ENCODE data around the gene HCN3.

HCN3 gene

DNA sequence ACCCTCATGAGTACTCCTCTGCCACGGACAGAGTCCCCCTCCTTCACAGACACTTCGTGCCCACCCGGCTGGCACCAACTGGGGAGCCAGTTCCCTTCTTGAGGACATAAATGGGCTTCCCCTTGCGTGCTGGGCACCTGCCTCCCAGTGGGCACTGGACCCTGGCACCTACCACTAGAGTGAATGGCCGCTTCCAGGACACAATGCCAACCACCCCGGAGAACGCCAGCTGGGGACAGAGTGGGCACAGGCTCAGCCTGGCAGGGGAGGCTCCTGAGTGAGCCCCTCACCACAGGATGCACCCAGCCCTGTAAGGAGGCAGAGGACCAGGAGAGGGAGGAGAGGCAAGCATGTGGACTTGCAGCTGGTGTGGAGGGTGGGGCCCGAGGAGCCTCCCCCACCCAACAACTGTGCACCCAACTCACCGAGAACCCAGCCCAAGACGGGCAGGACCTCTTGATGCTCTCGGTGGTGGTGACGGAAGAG lies 23.0 kb upstream of the HCN3 start:
- DNase-seq (ENCODE audit: low read depth), result peak; percentile 20

DNA sequence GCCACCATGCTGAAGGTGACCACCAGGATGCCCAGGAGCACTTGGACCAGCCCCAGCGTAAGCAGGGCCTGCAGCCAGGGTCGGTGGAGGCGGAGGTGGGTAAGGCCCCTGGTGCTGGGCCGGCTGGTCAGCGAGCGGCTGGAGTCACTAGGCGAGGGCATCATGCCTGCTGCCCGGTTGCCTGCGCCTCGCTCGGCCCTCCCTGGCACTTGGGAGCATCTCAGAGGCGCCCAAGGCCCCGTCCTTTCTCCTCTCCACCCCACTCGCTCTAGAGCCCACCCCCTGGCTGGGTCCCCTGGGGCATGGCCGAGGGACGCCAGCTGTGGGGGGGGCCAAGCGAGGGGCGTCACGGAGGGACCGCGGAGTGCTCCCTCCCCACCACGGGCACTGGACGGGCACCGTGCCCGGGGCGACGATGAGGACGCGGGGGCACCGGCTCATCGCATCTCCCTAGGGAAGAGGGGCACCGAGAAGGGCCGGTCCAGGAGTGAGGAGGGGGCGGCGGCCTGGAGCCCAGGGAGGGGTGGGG lies 22.5 kb upstream of the HCN3 start:
- DNase-seq (ENCODE audit: low read depth), result no peak

DNA sequence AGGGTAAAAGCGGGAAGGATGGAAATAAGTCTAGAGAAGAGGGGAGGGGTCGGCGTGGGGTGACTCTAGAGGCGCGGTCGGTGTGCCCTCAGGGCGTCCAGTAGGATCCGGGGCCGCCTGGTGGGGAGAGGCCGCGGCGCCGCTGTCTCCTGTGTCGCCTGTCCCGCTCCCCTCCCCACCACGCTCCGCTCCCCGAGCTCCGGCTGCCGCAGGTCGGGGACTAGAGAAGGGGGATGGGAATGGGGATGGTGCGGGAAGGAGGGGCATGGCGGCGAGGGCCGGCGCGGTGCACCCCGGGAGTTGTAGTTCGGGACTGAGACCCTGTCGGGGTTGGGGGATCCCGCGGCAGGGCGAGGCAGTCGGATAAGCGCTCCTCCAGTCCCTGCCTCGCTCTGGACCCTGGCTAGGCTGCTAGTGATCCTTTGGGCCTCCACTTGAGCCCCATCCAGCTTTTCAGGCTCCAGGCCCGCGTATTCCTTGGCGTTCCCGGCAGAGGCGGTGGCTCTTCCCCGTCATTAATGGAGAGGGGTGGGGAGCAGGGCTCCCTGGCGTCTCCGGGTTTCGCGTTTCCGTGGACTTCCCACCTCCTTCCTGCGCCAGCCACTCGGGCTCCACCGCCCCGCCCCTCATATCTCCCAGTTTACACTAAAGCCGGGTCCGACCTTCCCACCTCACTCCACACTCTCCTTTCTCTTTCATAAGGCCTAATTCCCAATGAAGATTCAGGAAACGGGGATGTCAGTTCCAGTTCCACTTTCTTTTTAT lies 21.8 kb upstream of the HCN3 start, which contains the start of gene ENTREP3:
Gene ENTREP3, minus strand, starts transcription at position 241 of the 765 bp plus-strand sequence. CDS start 606 bp downstream, outside the sequence.
- peak; percentile 83 for DNase-seq (ENCODE audit: low read depth)

DNA sequence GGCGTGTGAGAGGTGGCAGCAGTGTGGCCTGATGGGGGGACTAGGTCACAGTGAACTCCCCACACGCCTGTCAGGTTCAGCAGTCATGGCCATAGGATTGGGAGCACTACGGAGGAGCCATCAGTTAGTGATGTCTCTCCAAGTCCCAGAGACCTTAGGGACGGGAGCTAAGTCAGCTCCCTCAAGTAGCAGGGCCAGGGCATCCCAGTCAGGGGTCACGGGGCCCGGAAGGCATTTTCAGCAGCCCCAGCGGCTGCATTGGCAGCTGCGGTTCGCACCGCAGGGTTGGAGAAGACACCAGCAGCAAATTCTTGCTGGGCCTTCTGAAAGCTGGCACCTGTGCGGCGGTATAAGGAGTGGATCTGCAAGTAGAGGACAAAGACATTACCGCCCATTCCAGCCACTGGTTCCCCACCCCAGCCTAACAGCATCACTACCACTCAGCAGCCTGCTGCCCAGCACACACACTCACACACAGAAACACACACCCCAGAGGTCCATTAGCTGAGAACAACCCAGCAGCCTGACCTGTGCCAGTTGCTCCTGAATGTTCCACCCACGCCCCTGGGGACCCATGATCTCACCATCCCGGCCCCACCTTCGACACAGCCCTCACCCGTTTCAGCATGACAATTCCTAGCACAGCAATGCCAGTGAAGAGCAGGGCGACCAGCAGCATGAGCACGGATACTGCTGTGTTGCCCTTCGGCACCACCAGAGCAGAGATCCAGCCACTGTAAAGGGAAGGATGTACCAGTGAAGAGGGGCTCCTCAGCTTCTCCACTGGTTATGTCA lies 21.0 kb upstream of the HCN3 start:
- DNase-seq (ENCODE audit: low read depth), result no peak

DNA sequence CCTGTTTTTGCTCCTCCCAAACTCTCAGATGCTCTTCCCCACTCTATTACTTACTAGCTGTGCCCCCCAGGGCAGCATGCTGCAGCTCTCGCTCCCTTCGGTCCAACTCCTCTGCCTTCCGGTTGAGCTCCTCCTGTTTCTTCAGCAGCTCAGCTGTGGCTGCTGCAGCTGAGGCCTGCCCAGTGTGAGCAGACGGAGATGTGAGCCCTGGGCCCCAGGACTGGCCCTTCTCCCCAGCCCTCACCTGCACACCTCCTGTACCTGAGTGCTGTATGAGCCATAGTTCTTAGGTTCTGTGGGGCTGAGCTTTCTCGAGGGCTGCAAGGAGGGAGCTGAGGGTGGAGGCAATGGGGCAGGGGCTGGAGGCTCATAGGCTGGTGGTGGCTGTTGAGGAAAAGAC lies 17.0 kb upstream of the HCN3 start:
- no peak for DNase-seq (ENCODE audit: low read depth)

DNA sequence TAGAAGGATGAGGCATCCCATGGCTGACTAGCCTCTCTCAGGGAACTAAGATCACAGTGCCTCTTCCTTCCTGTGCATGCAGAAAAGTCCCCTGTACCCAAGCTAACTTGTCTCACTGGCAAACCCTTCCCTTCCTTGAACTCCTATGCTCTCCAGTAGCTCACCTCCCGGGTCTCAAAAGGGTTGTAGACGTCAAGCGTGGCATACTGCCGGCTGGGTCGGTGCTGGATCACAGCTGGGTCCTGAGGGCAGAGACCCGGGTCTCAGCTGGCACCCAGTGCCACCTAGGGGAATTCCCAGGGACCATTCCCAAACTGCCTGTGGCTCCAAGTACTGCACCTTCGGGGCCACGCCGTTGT lies 15.8 kb upstream of the HCN3 start:
- DNase-seq (ENCODE audit: low read depth), result peak; percentile 20

DNA sequence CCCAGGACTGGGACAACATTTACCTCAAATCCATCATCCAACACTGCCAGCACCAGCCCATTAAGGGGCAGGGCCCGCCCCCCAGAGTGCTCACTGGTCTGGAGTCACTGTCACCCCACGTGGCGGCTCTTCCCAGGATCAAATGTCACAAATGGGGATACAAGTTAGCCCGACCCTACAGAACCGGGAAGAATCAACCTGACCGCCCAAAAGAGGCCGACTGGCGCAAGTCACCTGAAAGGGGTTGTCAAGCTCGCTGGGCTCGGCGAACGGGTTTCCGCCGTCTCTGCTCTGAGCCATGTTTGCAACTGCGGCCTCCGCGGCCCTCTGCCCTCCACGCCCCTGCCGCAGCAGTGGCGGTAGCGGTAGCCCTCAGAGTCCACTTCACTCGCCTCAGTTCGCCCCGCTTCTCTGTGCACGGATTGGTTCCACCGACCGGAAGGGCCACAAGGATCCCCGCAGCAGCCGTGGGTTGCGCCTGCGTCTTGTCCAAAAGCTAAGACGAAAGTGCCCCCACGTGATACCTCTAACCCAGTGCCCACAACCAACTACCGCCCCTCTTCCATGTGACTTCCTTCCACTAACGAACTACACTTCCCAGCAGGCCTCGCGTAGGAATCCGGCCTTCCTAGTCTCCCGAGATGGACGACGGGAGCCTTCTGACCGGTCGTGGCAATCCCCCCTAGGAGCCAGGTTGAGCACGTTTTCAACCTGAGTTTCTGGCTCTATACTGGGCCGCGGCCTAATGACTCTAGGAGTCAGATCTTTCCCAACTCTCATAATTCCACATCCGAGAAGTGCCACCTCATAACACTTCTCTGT lies 15.2 kb upstream of the HCN3 start, which contains the start of gene SCAMP3:
Gene SCAMP3, minus strand, starts transcription at position 509 of the 822 bp plus-strand sequence. Its CDS starts 209 bp downstream, at position 300.
- DNase-seq (ENCODE audit: low read depth), result peak; percentile 100

DNA sequence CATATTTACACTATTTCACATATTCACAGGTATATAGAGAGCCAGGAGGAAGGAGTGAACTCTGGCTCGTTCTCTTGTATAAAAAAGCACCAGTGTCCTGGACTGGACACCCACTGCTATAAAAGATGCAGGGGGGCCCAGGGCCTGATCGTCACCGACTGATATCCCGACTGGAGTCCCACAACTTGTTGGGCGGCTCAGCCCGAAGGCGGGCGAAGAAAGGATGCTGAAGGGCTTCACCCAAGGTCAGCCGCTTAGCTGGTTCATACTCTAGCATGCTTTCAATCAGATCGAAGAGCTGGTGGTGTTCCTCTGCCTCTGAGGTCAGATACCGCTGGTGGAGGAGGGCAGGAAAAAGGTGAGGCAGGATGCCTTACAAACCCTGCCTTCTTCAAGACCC lies 14.2 kb upstream of the HCN3 start:
- DNase-seq (ENCODE audit: low read depth), result no peak

DNA sequence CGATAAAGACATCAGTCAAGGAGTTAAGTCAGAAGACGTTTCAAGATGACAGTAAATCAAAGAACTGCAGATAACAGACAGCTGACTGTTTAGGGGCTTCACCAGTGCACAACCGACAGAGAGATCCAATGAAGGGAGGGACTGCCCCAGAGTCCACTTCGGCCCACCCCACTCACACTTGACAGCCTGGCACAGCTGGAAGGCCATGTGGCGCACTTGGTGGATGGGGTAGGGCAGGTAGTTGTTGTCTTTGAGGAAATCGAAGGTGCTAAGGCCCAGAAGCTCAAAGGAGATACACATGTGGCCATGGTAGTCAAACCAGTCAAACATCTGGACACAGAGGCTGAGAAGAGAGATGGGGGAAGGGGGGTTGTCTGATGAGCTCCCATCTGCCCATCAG lies 10.7 kb upstream of the HCN3 start:
- DNase-seq (ENCODE audit: low read depth), result no peak

DNA sequence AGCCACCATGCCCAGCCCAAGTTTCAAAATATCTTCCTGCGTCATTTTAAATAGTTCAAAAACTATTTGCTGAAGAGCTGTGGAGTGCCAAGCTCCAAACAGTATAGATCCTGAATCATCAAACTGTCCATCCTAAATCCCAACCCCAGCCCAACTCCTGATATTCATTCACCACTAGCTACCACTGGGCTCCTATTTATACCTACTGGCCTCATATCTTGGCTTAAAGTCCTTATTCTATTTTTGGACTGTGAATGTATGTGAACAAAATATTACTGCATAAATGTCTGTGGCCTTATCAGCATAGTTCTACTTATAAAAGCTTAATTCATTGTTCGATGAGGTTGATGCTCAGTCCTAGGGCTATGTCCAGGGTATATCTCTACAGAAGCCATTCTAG lies 9.9 kb upstream of the HCN3 start:
- no peak for DNase-seq (ENCODE audit: low read depth)

DNA sequence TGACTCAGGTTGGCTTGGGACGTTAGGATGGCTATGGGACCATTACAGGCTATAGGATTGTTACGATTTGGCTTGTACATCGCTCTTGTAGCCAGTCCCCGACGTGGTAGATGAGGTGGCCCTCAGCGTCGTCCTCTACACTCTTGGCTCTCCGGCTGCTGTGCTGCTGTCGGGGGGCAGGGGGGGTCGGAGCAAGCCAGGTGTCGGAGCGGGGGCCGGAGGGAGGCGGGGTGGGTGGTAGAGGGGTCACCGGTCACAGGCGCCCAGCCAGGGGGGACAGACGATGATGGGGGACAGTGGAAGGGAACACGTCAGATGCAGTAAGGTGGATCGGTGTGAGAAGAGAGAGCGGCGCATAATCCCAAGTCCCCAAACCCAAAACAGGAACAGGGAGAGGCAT lies 8.6 kb upstream of the HCN3 start:
- no peak for DNase-seq (ENCODE audit: low read depth)

DNA sequence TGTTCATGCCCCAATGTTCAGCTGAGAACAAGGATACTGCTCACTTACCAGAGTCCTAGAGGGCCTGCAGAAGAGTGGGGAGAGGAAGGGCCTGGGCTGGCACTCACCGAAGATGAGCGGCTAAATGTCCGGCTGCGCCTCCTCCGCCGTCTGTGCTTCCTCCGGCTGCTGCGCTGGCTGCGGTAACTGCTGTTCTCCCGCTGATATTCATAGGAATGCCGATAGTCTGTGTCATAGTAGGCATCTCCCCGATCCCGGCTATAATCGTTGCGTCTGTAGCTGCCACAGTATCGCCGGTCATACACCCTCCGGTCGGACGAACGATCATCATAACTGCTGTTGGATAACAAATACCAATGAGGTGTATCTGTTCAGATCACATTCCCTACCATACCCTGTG lies 7.9 kb upstream of the HCN3 start:
- DNase-seq (ENCODE audit: low read depth), result no peak

DNA sequence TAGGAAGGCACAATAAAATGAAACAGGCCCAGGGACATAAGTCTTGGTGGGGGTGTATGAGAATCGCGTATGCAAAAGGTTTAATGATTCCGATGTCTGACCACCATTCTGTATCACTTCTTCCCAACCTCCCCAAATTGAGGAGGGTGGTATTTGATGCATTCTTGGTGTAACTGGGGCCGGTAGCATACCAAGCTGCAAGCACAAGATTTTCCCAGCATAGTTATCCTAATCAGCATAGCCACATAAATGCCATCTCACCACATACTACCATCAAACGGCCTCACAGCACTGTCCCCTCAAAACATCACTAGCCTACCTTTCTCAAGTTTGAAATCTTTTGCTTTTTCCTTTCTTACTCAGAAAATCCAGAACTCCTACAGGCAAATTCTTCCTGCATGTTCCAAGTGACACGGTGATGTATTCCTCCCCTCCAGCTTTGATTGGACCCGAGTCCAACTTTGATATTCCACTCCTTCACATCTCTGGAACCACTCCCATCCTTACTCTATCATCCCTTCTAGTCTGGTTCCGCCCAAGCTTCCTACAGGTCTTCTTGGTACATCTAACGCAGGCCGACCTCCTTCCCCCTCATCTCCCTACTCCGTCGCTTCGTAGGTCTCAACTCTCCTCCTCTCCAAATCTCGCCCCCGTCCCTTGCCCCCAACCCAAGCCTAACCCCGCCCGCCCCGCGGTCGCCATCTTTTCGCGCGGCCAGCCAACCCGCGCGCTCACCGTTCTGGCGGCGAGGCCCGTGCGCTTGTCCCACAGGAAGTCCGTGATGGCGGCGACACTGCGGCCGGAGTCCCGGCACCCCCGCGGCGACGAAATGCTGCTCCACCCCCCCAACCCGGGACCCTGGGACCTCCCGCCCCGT lies 4.6 kb upstream of the HCN3 start:
- peak; percentile 81 for DNase-seq (ENCODE audit: low read depth)

DNA sequence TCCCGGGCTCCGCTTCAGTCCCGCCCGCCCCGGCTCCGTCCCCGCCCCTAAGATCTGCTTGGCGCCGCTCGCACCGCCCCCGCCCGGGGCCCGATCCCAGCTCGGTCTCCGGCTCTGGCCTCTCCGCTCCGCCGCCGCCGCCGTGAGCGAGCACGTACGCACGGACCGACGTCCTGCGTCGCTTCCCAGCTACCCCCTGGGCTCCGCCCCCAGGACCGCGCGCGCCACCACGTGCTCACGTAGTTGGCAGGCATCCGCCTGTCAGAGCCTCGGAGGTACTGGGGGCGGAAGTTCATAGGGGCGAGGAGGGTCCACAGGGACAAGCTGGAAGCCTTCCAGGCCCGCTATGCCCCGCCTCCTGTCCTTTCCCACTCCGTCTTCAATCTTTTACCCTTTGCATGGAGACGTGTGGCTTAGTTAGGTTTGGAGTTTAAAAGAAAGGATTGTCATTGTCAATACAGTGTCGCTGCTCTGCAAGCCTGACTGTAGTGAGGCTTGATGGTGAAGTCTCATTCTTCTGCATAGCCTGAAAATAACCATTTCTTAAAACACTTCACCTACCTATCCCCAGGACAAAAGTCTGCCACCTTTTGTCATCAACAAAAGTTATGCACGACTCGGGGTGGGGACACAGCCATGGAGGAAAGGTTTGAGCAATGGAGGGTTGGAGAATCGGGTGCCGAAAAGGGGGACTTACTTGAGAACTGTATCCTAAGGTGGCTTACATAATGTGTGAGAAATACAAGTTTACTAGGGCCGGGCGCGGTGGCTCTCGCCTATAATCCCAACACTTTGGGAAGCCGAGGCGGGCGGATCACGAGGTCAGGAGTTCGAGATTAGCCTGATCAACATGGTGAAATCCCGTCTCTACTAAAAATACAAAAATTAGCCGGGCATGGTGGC lies 3.7 kb upstream of the HCN3 start, which contains the start of gene CLK2:
Gene CLK2, minus strand, starts transcription at position 162 of the 903 bp plus-strand sequence. CDS start 2,527 bp downstream, outside the sequence.
- peak; percentile 95 for DNase-seq (ENCODE audit: low read depth)

DNA sequence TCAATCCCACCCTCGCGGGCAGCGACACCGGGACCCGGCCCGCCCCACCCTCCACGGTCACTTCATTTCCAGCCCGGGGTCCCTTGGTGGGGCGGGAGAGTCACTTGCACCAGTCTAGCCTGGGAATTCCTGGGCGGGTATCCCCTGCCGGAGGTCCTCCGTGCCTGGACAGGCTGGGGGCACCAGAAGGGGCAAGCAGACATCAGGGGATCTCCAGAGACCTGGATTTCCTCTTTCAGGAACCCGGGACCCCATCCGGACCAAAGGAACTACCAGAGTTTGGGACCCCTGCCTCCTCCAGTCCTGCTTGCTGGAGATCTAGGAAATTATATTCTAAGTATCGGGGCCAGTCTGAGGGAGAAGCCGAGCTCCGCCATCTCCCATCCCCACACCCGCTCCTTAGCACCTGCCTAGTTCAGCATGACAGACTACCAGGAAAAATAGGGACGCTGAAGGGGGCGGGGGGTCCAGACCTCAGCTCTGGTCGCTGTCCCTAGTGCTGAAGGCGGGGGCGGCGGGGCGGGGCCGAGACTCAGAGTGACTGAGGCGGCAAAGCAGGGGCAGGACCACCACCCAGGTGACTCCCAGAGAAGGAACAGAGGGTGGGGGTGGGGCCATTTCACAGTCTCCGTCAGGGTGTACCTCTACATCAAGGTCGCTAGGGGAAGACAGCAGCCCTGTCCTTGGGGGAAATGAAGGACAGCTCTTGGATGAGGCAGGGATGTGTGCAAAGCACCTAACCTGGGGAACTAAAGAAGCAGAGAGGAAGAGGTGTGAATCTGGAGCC lies 832 bp downstream of the HCN3 start:
- DNase-seq (ENCODE audit: low read depth), result peak; percentile 28

DNA sequence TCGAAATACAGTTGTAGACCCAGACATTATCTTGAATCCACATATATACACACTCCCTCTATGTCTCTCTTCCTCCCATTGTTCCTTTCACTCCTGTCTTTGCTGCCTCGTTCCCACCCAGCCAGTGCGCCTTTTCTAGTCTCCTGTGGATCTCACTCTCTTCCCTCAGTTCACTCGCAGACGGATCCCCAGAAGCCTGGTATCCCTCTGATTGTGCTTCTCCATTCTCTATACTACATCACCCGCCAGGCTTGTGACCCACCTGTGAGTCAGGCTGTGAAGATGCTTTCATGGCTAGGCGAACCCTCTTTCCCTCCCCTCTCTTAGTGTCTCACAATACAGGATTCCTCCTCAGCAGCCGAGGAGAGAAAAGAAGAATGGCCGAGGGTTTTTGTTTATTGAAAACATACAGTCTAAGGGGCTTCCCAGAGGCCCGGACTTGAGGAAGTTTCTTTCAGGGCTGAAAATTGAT lies 1.5 kb downstream of the HCN3 start:
- DNase-seq (ENCODE audit: low read depth), result no peak

DNA sequence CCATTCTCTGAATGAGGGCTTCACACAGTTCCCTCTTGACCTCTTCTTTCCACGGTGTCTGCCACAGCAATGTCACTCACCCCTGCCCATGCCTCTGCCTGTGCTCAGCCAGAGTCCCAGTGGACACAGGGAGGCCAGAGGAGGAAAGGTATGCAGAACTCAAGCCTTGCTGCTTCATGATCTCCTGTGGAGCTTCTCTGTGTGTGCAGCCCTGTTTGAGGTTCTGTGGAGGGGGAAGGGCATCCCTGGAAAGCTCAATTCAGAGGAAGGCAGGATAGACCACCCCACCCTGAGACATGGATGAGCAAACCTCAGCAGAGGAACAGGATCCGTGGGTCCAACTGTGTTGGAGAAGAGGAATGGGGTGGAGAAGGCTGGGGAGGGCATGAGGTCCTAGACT lies 2.0 kb downstream of the HCN3 start:
- DNase-seq (ENCODE audit: low read depth), result no peak

DNA sequence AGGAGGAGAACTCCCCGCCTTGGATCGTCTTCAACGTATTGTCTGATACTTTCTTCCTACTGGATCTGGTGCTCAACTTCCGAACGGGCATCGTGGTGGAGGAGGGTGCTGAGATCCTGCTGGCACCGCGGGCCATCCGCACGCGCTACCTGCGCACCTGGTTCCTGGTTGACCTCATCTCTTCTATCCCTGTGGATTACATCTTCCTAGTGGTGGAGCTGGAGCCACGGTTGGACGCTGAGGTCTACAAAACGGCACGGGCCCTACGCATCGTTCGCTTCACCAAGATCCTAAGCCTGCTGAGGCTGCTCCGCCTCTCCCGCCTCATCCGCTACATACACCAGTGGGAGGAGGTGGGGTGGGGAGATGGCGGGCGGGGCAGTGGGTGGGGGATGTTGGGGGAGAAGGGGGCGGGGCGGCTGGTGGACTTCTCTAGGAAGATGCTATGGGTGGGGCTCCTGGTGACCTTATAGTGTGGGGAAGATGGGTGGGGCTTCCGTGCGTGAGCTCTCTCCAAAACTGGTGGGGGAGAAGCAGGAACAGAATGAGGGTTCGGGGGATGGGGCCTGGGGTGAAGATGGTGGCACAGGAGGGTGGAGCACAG lies 5.3 kb downstream of the HCN3 start:
- DNase-seq (ENCODE audit: low read depth), result no peak
